KG1 (cell line): ENCODE data around the gene MBP.
"Not testable (repeated sequence)": the region's sequence is repeated elsewhere in the genome, so short reads cannot be mapped to it uniquely, and the experiment has no call there.

Experiments used
- DNase-seq: peaks from one replicate; lab custom pipeline; 2025; lab: John Stamatoyannopoulos, UW

MBP gene

GRCh38 chr18:77022556-77022955 lies 110.0 kb downstream of the MBP start:
- no peak for DNase-seq

- no peak for DNase-seq
Observed at GRCh38 chr18:77022116-77022515, 110.5 kb downstream of the MBP start.

GRCh38 chr18:77021478-77021877 lies 111.1 kb downstream of the MBP start:
- not testable (repeated sequence) for DNase-seq

GRCh38 chr18:77021075-77021474 lies 111.5 kb downstream of the MBP start:
- DNase-seq, result no peak

- DNase-seq, result no peak
Observed at GRCh38 chr18:77020561-77020960, 112.0 kb downstream of the MBP start.

- no peak for DNase-seq
Observed at GRCh38 chr18:77019641-77020040, 112.9 kb downstream of the MBP start.

- DNase-seq, result not testable (repeated sequence)
Observed at GRCh38 chr18:77018650-77019049, 113.9 kb downstream of the MBP start.

GRCh38 chr18:77017355-77017754 lies 115.2 kb downstream of the MBP start:
- DNase-seq, result no peak

GRCh38 chr18:77016936-77017335 lies 115.6 kb downstream of the MBP start:
- DNase-seq, result no peak

GRCh38 chr18:77015771-77016710 lies 116.5 kb downstream of the MBP start:
- DNase-seq, result no peak

- DNase-seq, result no peak
Observed at GRCh38 chr18:77015169-77015568, 117.4 kb downstream of the MBP start.

GRCh38 chr18:77014538-77014937 lies 118.0 kb downstream of the MBP start:
- no peak for DNase-seq

GRCh38 chr18:77013811-77014521 lies 118.6 kb downstream of the MBP start:
- no peak for DNase-seq

- DNase-seq, result no peak
Observed at GRCh38 chr18:77012806-77013541, 119.6 kb downstream of the MBP start.

GRCh38 chr18:77012120-77012519 lies 120.5 kb downstream of the MBP start:
- no peak for DNase-seq

- no peak for DNase-seq
Observed at GRCh38 chr18:77009675-77010074, 122.9 kb downstream of the MBP start.

- no peak for DNase-seq
Observed at GRCh38 chr18:77008576-77009315, 123.8 kb downstream of the MBP start.

- DNase-seq, result no peak
Observed at GRCh38 chr18:77008006-77008405, 124.6 kb downstream of the MBP start.

GRCh38 chr18:77007251-77007650 lies 125.3 kb downstream of the MBP start:
- DNase-seq, result no peak

- DNase-seq, result no peak
Observed at GRCh38 chr18:77006305-77007175, 126.0 kb downstream of the MBP start.
